ENCODE measurements around the gene ADM2. TPM values are rescaled to one million over a fixed set of nuclear protein-coding genes. Genes with fewer than 3 reads are reported as not detected.
A peak's percentile ranks its signal among the peaks of the same experiment; 100 is the strongest.

ADM2 gene
- total and polyA plus RNA-seq, 2 of the 13 experiments (the other 11 are each of a cell fraction or from before 2014, with no cell fraction given) = 1.2 to 3.0 TPM

GRCh38 chr22:50481045-50481439 is 301 bp upstream of the ADM2 start (continued):
- TF ChIP-seq, protein P1, sequence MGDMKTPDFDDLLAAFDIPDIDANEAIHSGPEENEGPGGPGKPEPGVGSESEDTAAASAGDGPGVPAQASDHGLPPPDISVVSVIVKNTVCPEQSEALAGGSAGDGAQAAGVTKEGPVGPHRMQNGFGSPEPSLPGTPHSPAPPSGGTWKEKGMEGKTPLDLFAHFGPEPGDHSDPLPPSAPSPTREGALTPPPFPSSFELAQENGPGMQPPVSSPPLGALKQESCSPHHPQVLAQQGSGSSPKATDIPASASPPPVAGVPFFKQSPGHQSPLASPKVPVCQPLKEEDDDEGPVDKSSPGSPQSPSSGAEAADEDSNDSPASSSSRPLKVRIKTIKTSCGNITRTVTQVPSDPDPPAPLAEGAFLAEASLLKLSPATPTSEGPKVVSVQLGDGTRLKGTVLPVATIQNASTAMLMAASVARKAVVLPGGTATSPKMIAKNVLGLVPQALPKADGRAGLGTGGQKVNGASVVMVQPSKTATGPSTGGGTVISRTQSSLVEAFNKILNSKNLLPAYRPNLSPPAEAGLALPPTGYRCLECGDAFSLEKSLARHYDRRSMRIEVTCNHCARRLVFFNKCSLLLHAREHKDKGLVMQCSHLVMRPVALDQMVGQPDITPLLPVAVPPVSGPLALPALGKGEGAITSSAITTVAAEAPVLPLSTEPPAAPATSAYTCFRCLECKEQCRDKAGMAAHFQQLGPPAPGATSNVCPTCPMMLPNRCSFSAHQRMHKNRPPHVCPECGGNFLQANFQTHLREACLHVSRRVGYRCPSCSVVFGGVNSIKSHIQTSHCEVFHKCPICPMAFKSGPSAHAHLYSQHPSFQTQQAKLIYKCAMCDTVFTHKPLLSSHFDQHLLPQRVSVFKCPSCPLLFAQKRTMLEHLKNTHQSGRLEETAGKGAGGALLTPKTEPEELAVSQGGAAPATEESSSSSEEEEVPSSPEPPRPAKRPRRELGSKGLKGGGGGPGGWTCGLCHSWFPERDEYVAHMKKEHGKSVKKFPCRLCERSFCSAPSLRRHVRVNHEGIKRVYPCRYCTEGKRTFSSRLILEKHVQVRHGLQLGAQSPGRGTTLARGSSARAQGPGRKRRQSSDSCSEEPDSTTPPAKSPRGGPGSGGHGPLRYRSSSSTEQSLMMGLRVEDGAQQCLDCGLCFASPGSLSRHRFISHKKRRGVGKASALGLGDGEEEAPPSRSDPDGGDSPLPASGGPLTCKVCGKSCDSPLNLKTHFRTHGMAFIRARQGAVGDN (CRISPR knock-in tag; IDR thresholded peaks at IDR 0.05) = peak; percentile 33; the same call in 1 of the 2 replicates
- TF ChIP-seq, protein P2, sequence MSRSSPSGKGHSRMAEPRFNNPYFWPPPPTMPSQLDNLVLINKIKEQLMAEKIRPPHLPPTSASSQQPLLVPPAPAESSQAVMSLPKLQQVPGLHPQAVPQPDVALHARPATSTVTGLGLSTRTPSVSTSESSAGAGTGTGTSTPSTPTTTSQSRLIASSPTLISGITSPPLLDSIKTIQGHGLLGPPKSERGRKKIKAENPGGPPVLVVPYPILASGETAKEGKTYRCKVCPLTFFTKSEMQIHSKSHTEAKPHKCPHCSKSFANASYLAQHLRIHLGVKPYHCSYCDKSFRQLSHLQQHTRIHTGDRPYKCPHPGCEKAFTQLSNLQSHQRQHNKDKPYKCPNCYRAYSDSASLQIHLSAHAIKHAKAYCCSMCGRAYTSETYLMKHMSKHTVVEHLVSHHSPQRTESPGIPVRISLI (CRISPR knock-in tag; IDR thresholded peaks at IDR 0.05; ENCODE audit: borderline replicate concordance) = no peak
- TF ChIP-seq CHD2 (IDR thresholded peaks at IDR 0.05; ENCODE audit: low read depth, low read length) (no peak), ZHX1 (CRISPR knock-in tag; IDR thresholded peaks at IDR 0.05; ENCODE audit: low read depth) (no peak), KDM5B (CRISPR knock-in tag; IDR thresholded peaks at IDR 0.05; ENCODE audit: borderline replicate concordance) (peak; percentile 47; the same call in 1 of the 2 replicates), ZNF274 (CRISPR knock-in tag; IDR thresholded peaks at IDR 0.05) (0 out of 2 replicates have a peak, but pooled peaks have one; percentile 43), ZNF567 (CRISPR knock-in tag; IDR thresholded peaks at IDR 0.05; ENCODE audit: borderline replicate concordance) (0 out of 2 replicates have a peak, but pooled peaks have one; percentile 27), XRCC5 (optimal IDR thresholded peaks at IDR 0.05; ENCODE audit: low read length) (no peak), SNAPC5 (CRISPR knock-in tag; IDR thresholded peaks at IDR 0.05; ENCODE audit: borderline replicate concordance) (no peak), CSRNP1 (CRISPR knock-in tag; IDR thresholded peaks at IDR 0.05) (peak; percentile 72; the same call in 1 of the 2 replicates), ZBTB38 (CRISPR knock-in tag; IDR thresholded peaks at IDR 0.05) (peak; percentile 51; the same call in 1 of the 2 replicates), ZNF784 (CRISPR knock-in tag; IDR thresholded peaks at IDR 0.05; ENCODE audit: borderline replicate concordance) (no peak), CC2D1A (CRISPR knock-in tag; IDR thresholded peaks at IDR 0.05) (no peak), ZNF83 (CRISPR knock-in tag; IDR thresholded peaks at IDR 0.05; ENCODE audit: borderline replicate concordance) (no peak), MZF1 (CRISPR knock-in tag; IDR thresholded peaks at IDR 0.05; ENCODE audit: borderline replicate concordance) (no peak), RXRA (CRISPR knock-in tag; IDR thresholded peaks at IDR 0.05) (peak; percentile 32; the same call in 1 of the 2 replicates), TMF1 (CRISPR knock-in tag; IDR thresholded peaks at IDR 0.05; ENCODE audit: low read depth) (0 out of 2 replicates have a peak, but pooled peaks have one; percentile 9)
- TF ChIP-seq, protein P3, sequence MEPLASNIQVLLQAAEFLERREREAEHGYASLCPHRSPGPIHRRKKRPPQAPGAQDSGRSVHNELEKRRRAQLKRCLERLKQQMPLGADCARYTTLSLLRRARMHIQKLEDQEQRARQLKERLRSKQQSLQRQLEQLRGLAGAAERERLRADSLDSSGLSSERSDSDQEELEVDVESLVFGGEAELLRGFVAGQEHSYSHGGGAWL (CRISPR knock-in tag; IDR thresholded peaks at IDR 0.05) = peak; percentile 62; the same call in 1 of the 2 replicates

Data from HepG2 (cell line).